A673 (cell line): Measurements from ENCODE around the gene LRCOL1. TPM values are rescaled to one million over a fixed set of nuclear protein-coding genes. Genes with fewer than 3 reads are reported as not detected.
A peak's percentile ranks its signal among the peaks of the same experiment; 100 is the strongest.

Source experiments
- BruUV-seq: library from RNA; stranded (reverse); fragments of 400-500 nt; replicated peaks from 2 replicates; lab custom pipeline; 2021; lab: Mats Ljungman, UMichigan
- CTCF ChIA-PET: fragments of 300-600 bp; sonication (Branson Sonifier 250); formaldehyde crosslinking; loops from one replicate; lab custom pipeline; 2022; ENCODE audit warnings: antibody characterized with exemption; lab: Charles Lee
- POLR2A ChIA-PET: fragments of 300-600 bp; sonication (Branson Sonifier 250); formaldehyde crosslinking; loops from one replicate; lab custom pipeline; 2022; ENCODE audit warnings: antibody characterized with exemption; ENCODE audit not compliant: low non-redundant PET; lab: Charles Lee
- DNase-seq: peaks from one replicate; pipeline ENCODE4 v3.0.0-alpha.2; 2015; ENCODE audit warnings: low spot score
- H3K27ac ChIP-seq: fragments of 200-600 bp; sonication (generic); 2 replicates; pipeline ENCODE4 v1.5.1; 2016; ENCODE audit warnings: mixed run types, low read depth, mild to moderate bottlenecking, mixed read lengths, antibody characterized with exemption, low read length; ENCODE audit not compliant: poor library complexity, severe bottlenecking
- H3K27me3 ChIP-seq: fragments of 200-600 bp; sonication (generic); replicated peaks from 2 replicates; pipeline ENCODE4 v1.6.1; 2017; ENCODE audit warnings: mixed run types, low read depth, mild to moderate bottlenecking, mixed read lengths, antibody characterized with exemption, low read length; ENCODE audit not compliant: insufficient read depth, poor library complexity
- H3K36me3 ChIP-seq: fragments of 200-600 bp; sonication (generic); 2 replicates; pipeline ENCODE4 v1.6.1; 2016; ENCODE audit warnings: mixed run types, mild to moderate bottlenecking, mixed read lengths, antibody characterized with exemption, low read length; ENCODE audit not compliant: insufficient read depth, poor library complexity, severe bottlenecking
- H3K4me1 ChIP-seq: fragments of 200-600 bp; sonication (generic); 2 replicates; pipeline ENCODE4 v1.6.1; 2017; ENCODE audit warnings: mixed run types, mild to moderate bottlenecking, mixed read lengths, antibody characterized with exemption, low read length; ENCODE audit not compliant: insufficient read depth, poor library complexity, severe bottlenecking
- H3K4me3 ChIP-seq: fragments of 200-600 bp; sonication (generic); 2 replicates; pipeline ENCODE4 v1.5.1; 2016; ENCODE audit warnings: low read depth, mixed run types, mild to moderate bottlenecking, mixed read lengths, low read length; ENCODE audit not compliant: poor library complexity, severe bottlenecking
- H3K9me3 ChIP-seq: fragments of 200-600 bp; sonication (generic); 2 replicates; pipeline ENCODE4 v1.6.1; 2016; ENCODE audit warnings: mixed run types, low read depth, mild to moderate bottlenecking, mixed read lengths, antibody characterized with exemption, low read length; ENCODE audit not compliant: poor library complexity, severe bottlenecking
- EZH2 ChIP-seq: fragments of 200-600 bp; sonication (generic); IDR thresholded peaks from 2 replicates; pipeline ENCODE4 v1.6.1; 2017; ENCODE audit warnings: borderline replicate concordance, low read depth, mild to moderate bottlenecking, mixed read lengths, antibody characterized with exemption, low read length; ENCODE audit not compliant: poor library complexity, severe bottlenecking
- intact Hi-C: fragments of 100-400 bp; cut with micrococcal nuclease; formaldehyde crosslinking; loops from one replicate; pipeline ENCODE4 v1.10.0; 2022; ENCODE audit not compliant: unreplicated experiment
- total RNA-seq: library from RNA; stranded (reverse); gene quantifications from 2 replicates; pipeline ENCODE4 v1.2.3, GENCODE V29; 2021
- TF ChIP-seq, protein P1 (sequence below): fragments of 300-800, 200-600 bp; sonication (generic); conservative IDR thresholded peaks from 2 replicates; pipeline ENCODE4 v1.5.1; 2017; ENCODE audit warnings: low read depth, mild to moderate bottlenecking, antibody characterized with exemption, low read length, moderate library complexity, mixed read lengths

The LRCOL1 gene
- total RNA-seq, 1 experiment from 2014 or later = not detected

DNA sequence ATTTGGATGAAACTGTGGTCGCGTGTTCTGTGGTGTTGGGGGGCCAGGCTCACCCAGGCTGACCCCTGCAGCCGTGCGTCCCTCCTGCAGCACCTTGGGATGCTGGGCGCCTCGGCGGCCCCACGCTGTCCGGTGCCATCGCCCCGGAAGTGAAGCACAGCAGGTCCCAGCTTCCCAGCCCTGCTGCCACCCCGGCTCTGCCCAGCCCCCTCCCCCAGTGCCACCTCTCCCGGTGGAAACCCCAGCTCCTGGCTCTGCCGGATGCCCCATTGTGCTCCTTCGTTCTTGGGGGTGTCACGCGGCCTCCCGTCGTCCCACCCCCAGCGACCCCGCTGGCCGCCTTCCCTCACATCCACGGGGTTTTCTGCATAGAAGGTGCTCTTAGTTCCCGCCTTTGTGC lies 25.2 kb downstream of the LRCOL1 start:
- intact Hi-C loops = no loop called here
- no peaks in the 10 kb centered on the region for H3K27me3 ChIP-seq
- BruUV-seq = no TSS peak
- no peak overlapping the region for H3K27ac ChIP-seq
- no peaks in the 10 kb centered on the region for H3K4me1 ChIP-seq
- ChIA-PET CTCF (no interaction called here), POLR2A (no interaction called here)
- peaks cover 11% of the 10 kb centered on the region for H3K36me3 ChIP-seq
- TF ChIP-seq EZH2 = no peak
- TF ChIP-seq, protein P1, sequence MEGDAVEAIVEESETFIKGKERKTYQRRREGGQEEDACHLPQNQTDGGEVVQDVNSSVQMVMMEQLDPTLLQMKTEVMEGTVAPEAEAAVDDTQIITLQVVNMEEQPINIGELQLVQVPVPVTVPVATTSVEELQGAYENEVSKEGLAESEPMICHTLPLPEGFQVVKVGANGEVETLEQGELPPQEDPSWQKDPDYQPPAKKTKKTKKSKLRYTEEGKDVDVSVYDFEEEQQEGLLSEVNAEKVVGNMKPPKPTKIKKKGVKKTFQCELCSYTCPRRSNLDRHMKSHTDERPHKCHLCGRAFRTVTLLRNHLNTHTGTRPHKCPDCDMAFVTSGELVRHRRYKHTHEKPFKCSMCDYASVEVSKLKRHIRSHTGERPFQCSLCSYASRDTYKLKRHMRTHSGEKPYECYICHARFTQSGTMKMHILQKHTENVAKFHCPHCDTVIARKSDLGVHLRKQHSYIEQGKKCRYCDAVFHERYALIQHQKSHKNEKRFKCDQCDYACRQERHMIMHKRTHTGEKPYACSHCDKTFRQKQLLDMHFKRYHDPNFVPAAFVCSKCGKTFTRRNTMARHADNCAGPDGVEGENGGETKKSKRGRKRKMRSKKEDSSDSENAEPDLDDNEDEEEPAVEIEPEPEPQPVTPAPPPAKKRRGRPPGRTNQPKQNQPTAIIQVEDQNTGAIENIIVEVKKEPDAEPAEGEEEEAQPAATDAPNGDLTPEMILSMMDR = no peak
- no peak overlapping the region for H3K4me3 ChIP-seq
- H3K9me3 ChIP-seq = no peaks in the 10 kb centered on the region
- no peak for DNase-seq

DNA sequence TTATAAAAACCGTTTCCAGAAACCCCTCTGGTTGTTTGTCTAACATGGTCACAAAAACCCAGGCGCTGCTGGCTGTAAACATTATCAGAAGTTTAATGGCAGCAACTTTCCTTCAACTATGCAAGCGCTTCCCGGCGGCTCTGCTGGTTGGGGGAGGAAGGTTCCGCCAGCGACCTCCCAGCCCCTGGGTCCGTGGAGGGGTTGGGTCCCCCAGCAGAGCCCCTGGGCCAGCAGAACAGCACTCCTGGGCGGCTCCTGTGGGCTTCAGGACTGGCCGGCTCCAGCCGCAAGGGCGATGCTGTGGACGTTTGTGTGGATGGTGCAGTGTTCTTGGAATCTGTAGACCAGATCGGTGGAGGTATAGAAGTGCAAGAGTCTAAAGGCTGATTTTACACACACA lies 26.0 kb downstream of the LRCOL1 start:
- no peaks in the 10 kb centered on the region for H3K27me3 ChIP-seq
- ChIA-PET CTCF (no interaction called here), POLR2A (no interaction called here)
- no peak for DNase-seq
- peaks cover 13% of the 10 kb centered on the region for H3K36me3 ChIP-seq
- no peaks in the 10 kb centered on the region for H3K9me3 ChIP-seq
- TF ChIP-seq EZH2 = no peak
- TF ChIP-seq, protein P1 = no peak
- intact Hi-C loops = no loop called here
- BruUV-seq = no TSS peak
- no peak overlapping the region for H3K27ac ChIP-seq
- H3K4me1 ChIP-seq = no peaks in the 10 kb centered on the region
- H3K4me3 ChIP-seq = no peak overlapping the region

DNA sequence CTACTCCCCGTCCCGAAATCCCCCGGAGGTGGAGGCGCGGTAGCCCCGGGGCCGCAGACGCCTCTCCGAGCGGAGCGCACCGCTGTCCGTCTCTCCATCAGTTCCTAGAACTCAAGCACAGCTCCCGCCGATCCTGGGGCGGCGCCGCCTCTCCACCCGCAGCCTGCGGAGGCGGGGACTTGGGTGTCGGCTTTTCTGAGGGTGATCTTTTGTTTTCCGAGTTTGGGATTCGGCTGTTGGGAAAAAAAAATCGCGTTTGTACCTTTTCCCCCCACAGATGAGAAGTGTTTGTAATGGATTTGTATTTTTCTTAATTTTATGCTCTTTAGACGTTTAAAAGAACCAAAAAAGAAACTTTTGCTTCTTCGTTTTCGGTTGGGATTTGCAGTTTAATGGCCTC lies 26.6 kb downstream of the LRCOL1 start:
- CTCF ChIA-PET = no interaction called here
- POLR2A ChIA-PET = no interaction called here

More for the DNA sequence above, 26.6 kb downstream of the LRCOL1 start:
- no peak for DNase-seq
- H3K4me3 ChIP-seq = no peak overlapping the region
- no peak for TF ChIP-seq EZH2
- TF ChIP-seq, protein P1 = no peak
- H3K27ac ChIP-seq = no peak overlapping the region
- no peaks in the 10 kb centered on the region for H3K27me3 ChIP-seq
- BruUV-seq = TSS peak; percentile 73
- H3K9me3 ChIP-seq = no peaks in the 10 kb centered on the region
- peaks cover 15% of the 10 kb centered on the region for H3K36me3 ChIP-seq
- intact Hi-C loops = no loop called here
- H3K4me1 ChIP-seq = no peaks in the 10 kb centered on the region
